H1 (cell line): Measurements from ENCODE around the gene FPGS. TPM values are rescaled to one million over a fixed set of nuclear protein-coding genes. Genes with fewer than 3 reads are reported as not detected.

ENCODE experiments used
- CTCF ChIA-PET: fragments of 300-600 bp; sonication (Branson Sonifier 250); formaldehyde crosslinking; loops from one replicate; lab custom pipeline; 2021; ENCODE audit not compliant: partially characterized antibody; lab: Charles Lee
- POLR2A ChIA-PET: fragments of 300-600 bp; sonication (Branson Sonifier 250); formaldehyde crosslinking; loops from one replicate; lab custom pipeline; 2021; ENCODE audit warnings: inconsistent platforms; ENCODE audit not compliant: partially characterized antibody; lab: Charles Lee
- DNase-seq, 2 experiments: peaks; one replicate each; pipeline versions ENCODE4 v3.0.0 to v3.0.0-alpha.2; 2010 to 2022; ENCODE audit warnings: low spot score in 2 of 2, low read depth in 1 of 2, mixed read lengths in 1 of 2
- FAIRE-seq: peaks from 2 replicates; lab custom pipeline; 2011; peaks lifted over from hg19 to GRCh38; lab: Jason Lieb, UNC
- H2AFZ ChIP-seq: 2 replicates; pipeline ENCODE4 v1.8.1; 2012; ENCODE audit warnings: low read length, inconsistent platforms
- H2AK5ac ChIP-seq: 2 replicates; pipeline ENCODE4 v1.6.1; 2013; ENCODE audit warnings: low read depth, low read length
- H2BK120ac ChIP-seq: replicated peaks from 2 replicates; pipeline ENCODE3; 2013; ENCODE audit warnings: low read depth, low read length, inconsistent platforms
- H2BK12ac ChIP-seq: 2 replicates; pipeline ENCODE4 v1.6.1; 2013; ENCODE audit warnings: low read depth, low read length
- H2BK15ac ChIP-seq: 2 replicates; pipeline ENCODE4 v1.6.1; 2013; ENCODE audit warnings: low read length
- H2BK20ac ChIP-seq: 2 replicates; pipeline ENCODE4 v1.6.1; 2013; ENCODE audit warnings: low read length
- H2BK5ac ChIP-seq: 2 replicates; pipeline ENCODE4 v1.6.1; 2013; ENCODE audit warnings: low read depth, low read length
- H3K14ac ChIP-seq: 2 replicates; pipeline ENCODE4 v1.6.1; 2013; ENCODE audit warnings: inconsistent platforms; ENCODE audit not compliant: insufficient read length
- H3K18ac ChIP-seq: 2 replicates; pipeline ENCODE4 v1.6.1; 2013; ENCODE audit warnings: low read length; ENCODE audit errors: extremely low read depth
- H3K23ac ChIP-seq: 2 replicates; pipeline ENCODE4 v1.6.1; 2013; ENCODE audit warnings: inconsistent platforms; ENCODE audit not compliant: insufficient read length
- H3K23me2 ChIP-seq: 2 replicates; pipeline ENCODE4 v1.6.1; 2013; ENCODE audit warnings: low read depth, low read length
- H3K27ac ChIP-seq: 2 replicates; pipeline ENCODE4 v1.6.1; 2011; ENCODE audit warnings: low read depth, low read length, inconsistent platforms
- H3K27me3 ChIP-seq, 4 experiments: replicated peaks in 1 of 4; 1 replicate in 1 of 4; 2 replicates in 3 of 4; pipeline versions ENCODE4 v1.6.1 to v1.8.1; 2011 to 2013; ENCODE audit warnings: low read length in 3 of 4, mild to moderate bottlenecking in 3 of 4, inconsistent platforms in 2 of 4, mixed read lengths in 2 of 4, moderate library complexity in 1 of 4; ENCODE audit not compliant: control insufficient read depth in 3 of 4, insufficient read depth in 3 of 4; ENCODE audit errors: extremely low read depth in 1 of 4
- H3K36me3 ChIP-seq, 4 experiments: 2 replicates each; pipeline versions ENCODE4 v1.6.1 to v1.8.1; 2011 to 2013; ENCODE audit warnings: mild to moderate bottlenecking in 4 of 4, low read length in 3 of 4, moderate library complexity in 2 of 4, control low read depth in 1 of 4, inconsistent platforms in 1 of 4; ENCODE audit not compliant: insufficient read depth in 4 of 4, control insufficient read depth in 2 of 4
- H3K4ac ChIP-seq: replicated peaks from 2 replicates; pipeline ENCODE3; 2013; ENCODE audit warnings: low read length, low read depth, mixed read lengths, inconsistent platforms; ENCODE audit not compliant: insufficient read length
- H3K4me1 ChIP-seq, 4 experiments: replicated peaks in 1 of 4; 1 replicate in 1 of 4; 2 replicates in 3 of 4; pipeline versions ENCODE4 v1.6.1 to v1.8.1; 2011 to 2013; ENCODE audit warnings: low read length in 3 of 4, inconsistent platforms in 2 of 4, mixed read lengths in 1 of 4; ENCODE audit not compliant: insufficient read depth in 4 of 4, control insufficient read depth in 3 of 4
- H3K4me2 ChIP-seq, 2 experiments: 2 replicates each; pipeline versions ENCODE4 v1.6.1 to v1.8.1; 2011 to 2013; ENCODE audit warnings: low read depth in 2 of 2, low read length in 2 of 2, control low read depth in 1 of 2, inconsistent platforms in 1 of 2, mild to moderate bottlenecking in 1 of 2; ENCODE audit not compliant: insufficient read depth in 1 of 2
- H3K4me3 ChIP-seq, 4 experiments: fragments of 200-600, 300-600 bp in 1 of 4; sonication (generic), shearing (Covaris generic), sonication (Bioruptor Twin) in 1 of 4; 2 replicates each; pipeline versions ENCODE4 v1.5.1 to v1.8.1; 2011 to 2016; ENCODE audit warnings: low read length in 4 of 4, low read depth in 3 of 4, control low read depth in 2 of 4, inconsistent platforms in 2 of 4, mild to moderate bottlenecking in 2 of 4, mixed read lengths in 1 of 4, moderate library complexity in 1 of 4; ENCODE audit not compliant: insufficient read depth in 2 of 4; ENCODE audit errors: extremely low read depth in 1 of 4
- H3K56ac ChIP-seq: replicated peaks from 2 replicates; pipeline ENCODE3; 2013; ENCODE audit warnings: low read depth, mild to moderate bottlenecking, mixed read lengths, low read length, inconsistent platforms; ENCODE audit not compliant: insufficient read length
- H3K79me1 ChIP-seq: 2 replicates; pipeline ENCODE4 v1.6.1; 2013; ENCODE audit warnings: low read depth, low read length, control low read depth
- H3K79me2 ChIP-seq, 2 experiments: 2 replicates each; pipeline versions ENCODE4 v1.6.1 to v1.8.1; 2012 to 2013; ENCODE audit warnings: low read length in 2 of 2, mild to moderate bottlenecking in 2 of 2, inconsistent platforms in 1 of 2; ENCODE audit not compliant: insufficient read depth in 2 of 2, control insufficient read depth in 1 of 2
- H3K9ac ChIP-seq, 4 experiments: replicated peaks in 1 of 4; 1 replicate in 1 of 4; 2 replicates in 3 of 4; pipeline versions ENCODE4 v1.6.1 to v1.8.1; 2011 to 2013; ENCODE audit warnings: low read depth in 3 of 4, low read length in 3 of 4, control low read depth in 2 of 4, mild to moderate bottlenecking in 2 of 4, moderate library complexity in 2 of 4, inconsistent platforms in 1 of 4; ENCODE audit errors: extremely low read depth in 1 of 4
- H3K9me3 ChIP-seq, 2 experiments: 2 replicates each; pipeline versions ENCODE4 v1.6.1 to v1.8.1; 2012 to 2013; ENCODE audit warnings: mild to moderate bottlenecking in 2 of 2, moderate library complexity in 2 of 2, control low read depth in 1 of 2, inconsistent platforms in 1 of 2, low read depth in 1 of 2, low read length in 1 of 2, mixed read lengths in 1 of 2; ENCODE audit not compliant: insufficient read depth in 2 of 2
- H4K20me1 ChIP-seq, 2 experiments: replicated peaks in 1 of 2; 2 replicates each; pipeline versions ENCODE3 to v1.8.1; 2011 to 2013; ENCODE audit warnings: inconsistent platforms in 2 of 2, low read length in 2 of 2, mild to moderate bottlenecking in 1 of 2; ENCODE audit not compliant: insufficient read depth in 2 of 2, control insufficient read depth in 1 of 2
- H4K5ac ChIP-seq: 2 replicates; pipeline ENCODE4 v1.6.1; 2013; ENCODE audit warnings: low read length, low read depth, mixed read lengths, inconsistent platforms; ENCODE audit not compliant: insufficient read length
- H4K8ac ChIP-seq: 2 replicates; pipeline ENCODE4 v1.8.0; 2013; ENCODE audit warnings: mild to moderate bottlenecking, moderate library complexity, low read length, inconsistent platforms; ENCODE audit not compliant: insufficient read depth; ENCODE audit errors: extremely low read depth
- H4K91ac ChIP-seq: replicated peaks from 2 replicates; pipeline ENCODE3; 2013; ENCODE audit warnings: low read length, mixed read lengths, inconsistent platforms; ENCODE audit not compliant: insufficient read length
- BCL11A ChIP-seq, 2 experiments: IDR thresholded peaks; one replicate each; pipeline ENCODE4 v1.6.1; 2011; ENCODE audit warnings: low read depth in 2 of 2, low read length in 2 of 2, mild to moderate bottlenecking in 2 of 2
- CREB1 ChIP-seq: IDR thresholded peaks from 2 replicates; pipeline ENCODE4 v1.6.1; 2012; ENCODE audit warnings: inconsistent platforms
- CTBP2 ChIP-seq: IDR thresholded peaks from 2 replicates; pipeline ENCODE4 v1.7.0; 2011; ENCODE audit warnings: borderline replicate concordance, mild to moderate bottlenecking, moderate library complexity, mixed read lengths, low read length; ENCODE audit not compliant: insufficient read depth, insufficient read length
- JUND ChIP-seq: IDR thresholded peaks from 2 replicates; pipeline ENCODE4 v1.6.1; 2011; ENCODE audit warnings: mild to moderate bottlenecking, improper control_type of control experiment, low read length
- SAP30 ChIP-seq: fragments of 300-600 bp; sonication (generic); IDR thresholded peaks from 2 replicates; pipeline ENCODE4 v1.7.1; 2012; ENCODE audit warnings: low read length, moderate library complexity, mild to moderate bottlenecking, inconsistent platforms; ENCODE audit not compliant: insufficient read depth, insufficient replicate concordance
- SP1 ChIP-seq: IDR thresholded peaks from 2 replicates; pipeline ENCODE4 v1.6.1; 2011; ENCODE audit warnings: low read depth, low read length
- SRF ChIP-seq: IDR thresholded peaks from 2 replicates; pipeline ENCODE4 v1.6.1; 2011; ENCODE audit warnings: mild to moderate bottlenecking, low read depth, low read length, moderate library complexity
- SUZ12 ChIP-seq: fragments of 200-600 bp; sonication (generic); IDR thresholded peaks from 2 replicates; pipeline ENCODE4 v1.6.1; 2012; ENCODE audit warnings: mild to moderate bottlenecking, inconsistent platforms, low read length, moderate library complexity, mixed read lengths
- TEAD4 ChIP-seq: IDR thresholded peaks from 2 replicates; pipeline ENCODE4 v1.6.1; 2012; ENCODE audit warnings: low read depth, low read length, inconsistent platforms, mixed read lengths
- ZNF274 ChIP-seq: IDR thresholded peaks from 2 replicates; pipeline ENCODE4 v1.7.0; 2012; ENCODE audit warnings: low read length, borderline replicate concordance; ENCODE audit errors: extremely low read depth
- WGBS, 2 experiments: shearing (Covaris generic) in 1 of 2; methylation state at CpG; one replicate each; pipeline versions ENCODE4 v1.1.6 to v1.1.7; 2013 to 2015; ENCODE audit warnings: low lambda C conversion rate in 2 of 2, mixed read lengths in 2 of 2, inconsistent platforms in 1 of 2, low coverage in 1 of 2, missing lambda C conversion rate in 1 of 2; ENCODE audit not compliant: insufficient replicate concordance in 2 of 2, insufficient coverage in 1 of 2, insufficient read length in 1 of 2; ENCODE audit errors: extremely low coverage in 1 of 2, missing lambda C conversion rate in 1 of 2; 5-methylcytosine and 5-hydroxymethylcytosine counted together
- polyA plus RNA-seq, 7 experiments: library from polyadenylated mRNA; depleted of rRNA in 3 of 7; stranded (reverse) in 5 of 7; unstranded in 2 of 7; fragments of >200 nt in 5 of 7; fragments of 200-250 nt in 2 of 7; gene quantifications; 1 replicate in 5 of 7; 2 replicates in 1 of 7; 4 replicates in 1 of 7; pipeline versions ENCODE4 v1.2.1 to v1.2.3, GENCODE V29; 2011 to 2013; ENCODE audit warnings: missing spikeins in 2 of 7, mixed read lengths in 2 of 7
- total RNA-seq: library from RNA; stranded (reverse); fragmentation: NEBNext Ultra II Directional; extraction: Animal tissue kit (Norgen Biotek cat#: 25700); gene quantifications from 2 replicates; pipeline ENCODE4 v1.2.1, GENCODE V29; 2021
- TF ChIP-seq, protein P1 (sequence below): IDR thresholded peaks from 2 replicates; pipeline ENCODE4 v1.6.1; 2012; ENCODE audit warnings: low read length, inconsistent platforms
- TF ChIP-seq, protein P2 (sequence below): IDR thresholded peaks from 2 replicates; pipeline ENCODE4 v1.6.1; 2011; ENCODE audit warnings: low read depth, mild to moderate bottlenecking, low read length; ENCODE audit not compliant: insufficient read depth

Gene FPGS
- total and polyA plus RNA-seq, 2 of the 8 experiments (the other 6 are each of a cell fraction or from before 2014, with no cell fraction given) = 62.4 to 83.0 TPM

DNA sequence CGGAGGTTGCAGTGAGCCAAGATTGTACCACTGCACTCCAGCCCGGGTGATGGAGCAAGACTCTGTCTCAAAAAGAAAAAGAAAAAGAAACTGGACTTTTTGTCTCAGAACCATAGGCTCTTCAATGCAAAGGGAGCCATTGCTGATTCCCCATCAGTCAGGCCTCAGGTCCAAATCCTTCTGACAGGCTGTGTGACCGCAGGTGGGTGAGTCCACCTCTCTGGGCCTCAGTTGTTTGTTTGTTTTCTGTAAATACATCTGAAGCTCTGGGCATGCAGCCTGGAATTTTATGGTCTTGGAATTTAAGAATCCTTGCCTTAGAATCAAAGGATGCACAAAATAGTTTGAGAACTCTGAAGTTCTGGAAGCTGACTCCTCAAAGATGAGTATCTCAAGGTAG is 46.4 kb upstream of the FPGS start:
- H3K27me3 ChIP-seq = peaks cover 0 to 16% (median 8%) of the 10 kb centered on the region in 4 experiments; a peak in 6 of 7 replicates
- H4K91ac ChIP-seq = no peak overlapping the region
- H3K18ac ChIP-seq = no peak overlapping the region
- no peak overlapping the region for H3K23ac ChIP-seq
- peaks cover 0 to 4% (median 1%) of the 10 kb centered on the region in 4 experiments; a peak in 4 of 7 replicates for H3K4me1 ChIP-seq
- no peak overlapping the region for H3K4me3 ChIP-seq
- peak overlapping the region in 1 of 2 experiments; percentile 80; a peak in 1 of 4 replicates for H3K4me2 ChIP-seq
- WGBS, 2 experiments = 88% methylated on average over 3 of the region's 3 CpGs; no CpG with 5 or more reads in 1 of the 2 experiments
- DNase-seq = no peak
- H3K4ac ChIP-seq = no peak overlapping the region
- no peak overlapping the region for H3K27ac ChIP-seq
- no peak overlapping the region for H4K5ac ChIP-seq
- no peak overlapping the region for H3K9ac ChIP-seq
- H2BK15ac ChIP-seq = no peak overlapping the region
- H3K9me3 ChIP-seq = no peaks in the 10 kb centered on the region
- H2BK5ac ChIP-seq = no peak overlapping the region
- no peak overlapping the region for H2AK5ac ChIP-seq
- no peak overlapping the region for H3K56ac ChIP-seq
- H4K20me1 ChIP-seq = peaks cover 3 to 17% of the 10 kb centered on the region in 2 experiments
- ChIA-PET CTCF (interaction anchor here (0.6 to 3.5 kb wide), 5 partner anchors 9 to 1135 kb away, joined by 3 to 18 read pairs (median 3); partner anchors contain the start of gene SH2D3C), POLR2A (interaction anchor here (1.3 to 1.8 kb wide), 3 partner anchors 8 to 33 kb away, joined by 3 to 5 read pairs (median 4); no protein-coding TSS in a partner anchor)
- H4K8ac ChIP-seq = no peak overlapping the region
- no peak for FAIRE-seq
- H3K14ac ChIP-seq = no peak overlapping the region
- no peak overlapping the region for H2BK12ac ChIP-seq
- peaks cover 13% of the 10 kb centered on the region; the same call in 1 of the 2 replicates for H3K23me2 ChIP-seq
- no peaks in the 10 kb centered on the region for H3K79me1 ChIP-seq
- H2BK120ac ChIP-seq = no peak overlapping the region
- H2BK20ac ChIP-seq = no peak overlapping the region
- H3K79me2 ChIP-seq = no peaks in the 10 kb centered on the region
- H2AFZ ChIP-seq = no peak overlapping the region
- no peaks in the 10 kb centered on the region for H3K36me3 ChIP-seq
- TF ChIP-seq SAP30 (no peak), TEAD4 (no peak), SP1 (no peak), SRF (no peak), BCL11A (IDR thresholded peaks at IDR 0.05; ENCODE audit: low read depth in 2 of 2, low read length in 2 of 2) (no peak), SUZ12 (no peak), CREB1 (no peak), JUND (no peak), ZNF274 (no peak), CTBP2 (no peak)
- TF ChIP-seq, protein P1, sequence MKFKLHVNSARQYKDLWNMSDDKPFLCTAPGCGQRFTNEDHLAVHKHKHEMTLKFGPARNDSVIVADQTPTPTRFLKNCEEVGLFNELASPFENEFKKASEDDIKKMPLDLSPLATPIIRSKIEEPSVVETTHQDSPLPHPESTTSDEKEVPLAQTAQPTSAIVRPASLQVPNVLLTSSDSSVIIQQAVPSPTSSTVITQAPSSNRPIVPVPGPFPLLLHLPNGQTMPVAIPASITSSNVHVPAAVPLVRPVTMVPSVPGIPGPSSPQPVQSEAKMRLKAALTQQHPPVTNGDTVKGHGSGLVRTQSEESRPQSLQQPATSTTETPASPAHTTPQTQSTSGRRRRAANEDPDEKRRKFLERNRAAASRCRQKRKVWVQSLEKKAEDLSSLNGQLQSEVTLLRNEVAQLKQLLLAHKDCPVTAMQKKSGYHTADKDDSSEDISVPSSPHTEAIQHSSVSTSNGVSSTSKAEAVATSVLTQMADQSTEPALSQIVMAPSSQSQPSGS = no peak
- TF ChIP-seq, protein P2, sequence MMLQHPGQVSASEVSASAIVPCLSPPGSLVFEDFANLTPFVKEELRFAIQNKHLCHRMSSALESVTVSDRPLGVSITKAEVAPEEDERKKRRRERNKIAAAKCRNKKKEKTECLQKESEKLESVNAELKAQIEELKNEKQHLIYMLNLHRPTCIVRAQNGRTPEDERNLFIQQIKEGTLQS = no peak
